ENCODE data around the gene LTBP4. TPM values are rescaled to one million over a fixed set of nuclear protein-coding genes. Genes with fewer than 3 reads are reported as not detected.
A peak's percentile ranks its signal among the peaks of the same experiment; 100 is the strongest.

LTBP4 gene
- total and polyA plus RNA-seq, 2 of the 13 experiments (the other 11 are each of a cell fraction or from before 2014, with no cell fraction given), result 0.86 to 2.3 TPM

- TF ChIP-seq CBX2 (IDR thresholded peaks at IDR 0.05; ENCODE audit: low read depth, low read length) (no peak), CBX2 (CRISPR knock-in tag; IDR thresholded peaks at IDR 0.05; ENCODE audit: low read depth) (peak; percentile 85; the same call in 1 of the 2 replicates), SIX1 (CRISPR knock-in tag; IDR thresholded peaks at IDR 0.05; ENCODE audit: borderline replicate concordance) (no peak), ZNF350 (CRISPR knock-in tag; IDR thresholded peaks at IDR 0.05; ENCODE audit: borderline replicate concordance, low read depth) (no peak), FOSL2 (CRISPR knock-in tag; IDR thresholded peaks at IDR 0.05) (peak; percentile 41), ZBTB26 (CRISPR knock-in tag; IDR thresholded peaks at IDR 0.05; ENCODE audit: borderline replicate concordance) (peak; percentile 29; the same call in 1 of the 2 replicates), POLR2AphosphoS2 (IDR thresholded peaks at IDR 0.05; ENCODE audit: low read depth, low read length) (no peak), TSC22D2 (CRISPR knock-in tag; IDR thresholded peaks at IDR 0.05; ENCODE audit: borderline replicate concordance) (0 out of 2 replicates have a peak, but pooled peaks have one; percentile 48), ZBTB39 (CRISPR knock-in tag; IDR thresholded peaks at IDR 0.05) (no peak), ZNF644 (CRISPR knock-in tag; IDR thresholded peaks at IDR 0.05; ENCODE audit: low read depth) (no peak), NAIF1 (CRISPR knock-in tag; IDR thresholded peaks at IDR 0.05; ENCODE audit: borderline replicate concordance) (no peak), TBX2 (CRISPR knock-in tag; IDR thresholded peaks at IDR 0.05; ENCODE audit: borderline replicate concordance) (peak; percentile 23; the same call in 1 of the 2 replicates), XBP1 (CRISPR knock-in tag; IDR thresholded peaks at IDR 0.05) (no peak), FOXC1 (CRISPR knock-in tag; IDR thresholded peaks at IDR 0.05; ENCODE audit: borderline replicate concordance) (peak; percentile 58; the same call in 1 of the 2 replicates), ARID4A (CRISPR knock-in tag; IDR thresholded peaks at IDR 0.05; ENCODE audit: borderline replicate concordance) (peak; percentile 85; the same call in 1 of the 2 replicates)
- TF ChIP-seq, protein P1, sequence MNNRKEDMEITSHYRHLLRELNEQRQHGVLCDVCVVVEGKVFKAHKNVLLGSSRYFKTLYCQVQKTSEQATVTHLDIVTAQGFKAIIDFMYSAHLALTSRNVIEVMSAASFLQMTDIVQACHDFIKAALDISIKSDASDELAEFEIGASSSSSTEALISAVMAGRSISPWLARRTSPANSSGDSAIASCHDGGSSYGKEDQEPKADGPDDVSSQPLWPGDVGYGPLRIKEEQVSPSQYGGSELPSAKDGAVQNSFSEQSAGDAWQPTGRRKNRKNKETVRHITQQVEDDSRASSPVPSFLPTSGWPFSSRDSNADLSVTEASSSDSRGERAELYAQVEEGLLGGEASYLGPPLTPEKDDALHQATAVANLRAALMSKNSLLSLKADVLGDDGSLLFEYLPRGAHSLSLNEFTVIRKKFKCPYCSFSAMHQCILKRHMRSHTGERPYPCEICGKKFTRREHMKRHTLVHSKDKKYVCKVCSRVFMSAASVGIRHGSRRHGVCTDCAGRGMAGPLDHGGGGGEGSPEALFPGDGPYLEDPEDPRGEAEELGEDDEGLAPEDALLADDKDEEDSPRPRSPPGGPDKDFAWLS (CRISPR knock-in tag; IDR thresholded peaks at IDR 0.05; ENCODE audit: borderline replicate concordance), result no peak
Measured at GRCh38 chr19:40662925-40663694, 61.9 kb downstream of the LTBP4 start (continued).

All from HepG2 (cell line).